Esophagus (tissue), 2 donors: ENCODE measurements around the gene NR2F1. TPM values are rescaled to one million over a fixed set of nuclear protein-coding genes. Genes with fewer than 3 reads are reported as not detected.
A peak's percentile ranks its signal among the peaks of the same experiment; 100 is the strongest.
"Not testable (repeated sequence)": the region's sequence is repeated elsewhere in the genome, so short reads cannot be mapped to it uniquely, and the experiment has no call there.

Source experiments
- H3K27ac ChIP-seq, 2 donors: one replicate each; pipeline ENCODE4 v1.5.1; 2013; ENCODE audit warnings: low read depth in 2 of 2, mild to moderate bottlenecking in 2 of 2, inconsistent platforms in 1 of 2, low read length in 1 of 2, moderate library complexity in 1 of 2
- H3K27me3 ChIP-seq, 2 donors: one replicate each; pipeline ENCODE4 v1.6.1; 2013; ENCODE audit warnings: low read length in 2 of 2, control low read depth in 1 of 2, mild to moderate bottlenecking in 1 of 2; ENCODE audit not compliant: insufficient read depth in 2 of 2, control insufficient read depth in 1 of 2
- H3K36me3 ChIP-seq, 2 donors: one replicate each; pipeline ENCODE4 v1.6.1; 2013; ENCODE audit warnings: low read length in 1 of 2; ENCODE audit not compliant: control insufficient read depth in 2 of 2, insufficient read depth in 2 of 2
- H3K4me1 ChIP-seq, 2 donors: one replicate each; pipeline ENCODE4 v1.6.1; 2013; ENCODE audit warnings: low read length in 1 of 2; ENCODE audit not compliant: control insufficient read depth in 2 of 2, insufficient read depth in 2 of 2
- H3K4me3 ChIP-seq, 2 donors: one replicate each; pipeline ENCODE4 v1.5.1; 2013; ENCODE audit warnings: low read length in 2 of 2, mild to moderate bottlenecking in 2 of 2, low read depth in 1 of 2, moderate library complexity in 1 of 2
- H3K9me3 ChIP-seq, 2 donors: one replicate each; pipeline ENCODE4 v1.6.1; 2013; ENCODE audit warnings: mild to moderate bottlenecking in 2 of 2, low read depth in 1 of 2, low read length in 1 of 2, moderate library complexity in 1 of 2; ENCODE audit not compliant: control insufficient read depth in 2 of 2, insufficient read depth in 1 of 2
- WGBS, 2 donors: extraction: QIAGEN DNeasy Blood & Tissue Kit; methylation state at CpG; one replicate each; pipeline ENCODE4 v1.1.7; 2013; 5-methylcytosine and 5-hydroxymethylcytosine counted together
- polyA plus RNA-seq, 2 donors: library from polyadenylated mRNA; stranded (reverse); fragments of 200-250 nt; gene quantifications; one replicate each; pipeline ENCODE4 v1.2.3, GENCODE V29; 2013
- donor health status: healthy with polysubstance abuse.
- donor health status: Bipolar disorder and iron deficiency.

Gene NR2F1
- polyA plus RNA-seq = 1 to 10 TPM; 2.2 to 9.5 TPM

- peaks cover 5 to 10% of the 10 kb centered on the region in 2 donors for H3K27me3 ChIP-seq
- H3K4me3 ChIP-seq = peak within 1 kb of the TSS; percentile 67 to 69
- H3K9me3 ChIP-seq = peaks cover 0 to 5% of the 10 kb centered on the region in 2 donors
- H3K4me1 ChIP-seq = peaks cover 2 to 8% of the 10 kb centered on the region in 2 donors
- WGBS, 2 donors = 4 to 5% methylated on average over 20 to 21 of the region's 21 CpGs
- no peaks in the 10 kb centered on the region for H3K36me3 ChIP-seq
- peak within 1 kb of the TSS; percentile 68 to 79 for H3K27ac ChIP-seq
Observed at GRCh38 chr5:93582677-93583438, at the start of gene NR2F1. Gene NR2F1 (plus strand): TSS chr5:93583222. CDS start chr5:93585024, 1,802 bp downstream.

GRCh38 chr5:93545872-93546271, 37.1 kb upstream of the NR2F1 start:
- H3K4me1 ChIP-seq = no peaks in the 10 kb centered on the region
- no peak overlapping the region for H3K27ac ChIP-seq
- no peaks in the 10 kb centered on the region for H3K9me3 ChIP-seq
- H3K36me3 ChIP-seq = no peaks in the 10 kb centered on the region
- 74 to 75% methylated on average over 4 of the region's 4 CpGs for WGBS, 2 donors
- H3K27me3 ChIP-seq = no peaks in the 10 kb centered on the region
- H3K4me3 ChIP-seq = no peak overlapping the region

- H3K27me3 ChIP-seq, H3K4me3 ChIP-seq, H3K27ac ChIP-seq, H3K9me3 ChIP-seq, H3K36me3 ChIP-seq, H3K4me1 ChIP-seq: not testable (repeated sequence)
- 96% methylated on average over 3 of the region's 3 CpGs for WGBS, 2 donors
Observed at GRCh38 chr5:93549594-93549993, 33.4 kb upstream of the NR2F1 start.

GRCh38 chr5:93557021-93557604, 25.9 kb upstream of the NR2F1 start:
- H3K27me3 ChIP-seq = no peaks in the 10 kb centered on the region
- H3K27ac ChIP-seq = no peak overlapping the region
- H3K4me3 ChIP-seq = no peak overlapping the region
- no peaks in the 10 kb centered on the region for H3K9me3 ChIP-seq
- WGBS, 2 donors = 93 to 98% methylated on average over 2 of the region's 2 CpGs
- H3K36me3 ChIP-seq = no peaks in the 10 kb centered on the region
- H3K4me1 ChIP-seq = no peaks in the 10 kb centered on the region

- Histone ChIP-seq H3K9me3 (no peaks in the 10 kb centered on the region), H3K4me1 (no peaks in the 10 kb centered on the region), H3K27me3 (no peaks in the 10 kb centered on the region), H3K36me3 (no peaks in the 10 kb centered on the region), H3K27ac (no peak overlapping the region), H3K4me3 (no peak overlapping the region)
Observed at GRCh38 chr5:93566091-93566490, 16.9 kb upstream of the NR2F1 start.

- Histone ChIP-seq H3K9me3 (no peaks in the 10 kb centered on the region), H3K36me3 (no peaks in the 10 kb centered on the region), H3K27me3 (peaks cover 0 to 3% of the 10 kb centered on the region in 2 donors), H3K27ac (no peak overlapping the region), H3K4me3 (no peak overlapping the region), H3K4me1 (peaks cover 0 to 5% of the 10 kb centered on the region in 2 donors)
- WGBS, 2 donors = 61 to 64% methylated on average over 1 of the region's 1 CpG
Observed at GRCh38 chr5:93567424-93567823, 15.6 kb upstream of the NR2F1 start.

- peaks cover 0 to 9% of the 10 kb centered on the region in 2 donors for H3K27me3 ChIP-seq
- H3K36me3 ChIP-seq = no peaks in the 10 kb centered on the region
- WGBS, 2 donors = 74 to 78% methylated on average over 13 of the region's 13 CpGs
- H3K27ac ChIP-seq = no peak overlapping the region
- H3K9me3 ChIP-seq = no peaks in the 10 kb centered on the region
- H3K4me1 ChIP-seq = peaks cover 3 to 5% of the 10 kb centered on the region in 2 donors
- H3K4me3 ChIP-seq = no peak overlapping the region
Observed at GRCh38 chr5:93569300-93570160, 13.5 kb upstream of the NR2F1 start.

GRCh38 chr5:93570294-93571113, 12.5 kb upstream of the NR2F1 start:
- no peak overlapping the region for H3K4me3 ChIP-seq
- H3K27ac ChIP-seq = no peak overlapping the region
- H3K9me3 ChIP-seq = no peaks in the 10 kb centered on the region
- 27 to 50% methylated on average over 67 to 70 of the region's 70 CpGs for WGBS, 2 donors
- H3K27me3 ChIP-seq = peaks cover 0 to 9% of the 10 kb centered on the region in 2 donors
- H3K4me1 ChIP-seq = peaks cover 3 to 5% of the 10 kb centered on the region in 2 donors
- no peaks in the 10 kb centered on the region for H3K36me3 ChIP-seq
